SK-N-SH (cell line): Measurements from ENCODE around the gene ZNF837. TPM values are rescaled to one million over a fixed set of nuclear protein-coding genes. Genes with fewer than 3 reads are reported as not detected.

Source experiments
- CTCF ChIA-PET: fragments of 300-600, 350-600 bp; formaldehyde crosslinking; extraction: SDS; loops from one replicate; lab custom pipeline; 2021; lab: Yijun Ruan, JAX
- POLR2A ChIA-PET: fragments of 350-600 bp; sonication (Branson Sonifier 250); formaldehyde crosslinking; extraction: SDS; loops from one replicate; lab custom pipeline; 2020; ENCODE audit warnings: antibody characterized with exemption, inconsistent platforms; lab: Yijun Ruan, JAX
- DNase-seq: peaks from one replicate; pipeline ENCODE4 v3.0.0; 2012
- H2AFZ ChIP-seq: fragments of 200-600 bp; sonication (generic); 2 replicates; pipeline ENCODE4 v1.8.1; 2016; ENCODE audit warnings: antibody characterized with exemption, mild to moderate bottlenecking, low read depth
- H3F3A ChIP-seq: fragments of 200-600 bp; sonication (generic); replicated peaks from 2 replicates; pipeline ENCODE3; 2016; ENCODE audit warnings: antibody characterized with exemption, mild to moderate bottlenecking; ENCODE audit not compliant: insufficient read depth
- H3K27ac ChIP-seq, 2 experiments: fragments of 200-500 bp in 1 of 2; fragments of 200-600 bp in 1 of 2; sonication (Bioruptor generic) in 1 of 2; sonication (generic), shearing (Covaris generic) in 1 of 2; 2 replicates each; pipeline versions ENCODE4 v1.5.1 to v1.6.1; 2014 to 2016; ENCODE audit warnings: low read depth in 2 of 2, inconsistent platforms in 1 of 2, low read length in 1 of 2, mild to moderate bottlenecking in 1 of 2, mixed read lengths in 1 of 2
- H3K27me3 ChIP-seq: fragments of 200-600 bp; sonication (generic), shearing (Covaris generic); 2 replicates; pipeline ENCODE4 v1.6.1; 2016; ENCODE audit warnings: mixed run types; ENCODE audit not compliant: insufficient read depth
- H3K36me3 ChIP-seq, 2 experiments: fragments of 200-500 bp in 1 of 2; fragments of 200-600 bp in 1 of 2; sonication (Bioruptor generic) in 1 of 2; sonication (generic) in 1 of 2; replicated peaks in 1 of 2; 2 replicates each; pipeline versions ENCODE3 to v1.5.1; 2014 to 2016; ENCODE audit warnings: low read length in 1 of 2, mild to moderate bottlenecking in 1 of 2; ENCODE audit not compliant: insufficient read depth in 2 of 2, control insufficient read depth in 1 of 2
- H3K4me1 ChIP-seq, 2 experiments: fragments of 200-500 bp in 1 of 2; fragments of 200-600 bp in 1 of 2; sonication (Bioruptor generic) in 1 of 2; sonication (generic), shearing (Covaris generic) in 1 of 2; 2 replicates each; pipeline versions ENCODE4 v1.5.1 to v1.6.1; 2014 to 2016; ENCODE audit warnings: low read depth in 1 of 2, low read length in 1 of 2, mixed run types in 1 of 2; ENCODE audit not compliant: insufficient read depth in 2 of 2, control insufficient read depth in 1 of 2
- H3K4me2 ChIP-seq: fragments of 200-600 bp; sonication (generic), shearing (Covaris generic); 2 replicates; pipeline ENCODE4 v1.6.1; 2017; ENCODE audit warnings: mixed run types
- H3K4me3 ChIP-seq, 2 experiments: fragments of 200-500 bp in 1 of 2; fragments of 200-600 bp in 1 of 2; sonication (Bioruptor generic) in 1 of 2; sonication (generic), shearing (Covaris generic) in 1 of 2; 2 replicates each; pipeline versions ENCODE4 v1.5.1 to v1.8.1; 2014 to 2016; ENCODE audit warnings: low read depth in 2 of 2, inconsistent platforms in 1 of 2, low read length in 1 of 2, mild to moderate bottlenecking in 1 of 2, mixed read lengths in 1 of 2, moderate library complexity in 1 of 2
- H3K79me2 ChIP-seq: fragments of 200-600 bp; sonication (generic); 2 replicates; pipeline ENCODE4 v1.8.1; 2017; ENCODE audit warnings: mild to moderate bottlenecking; ENCODE audit not compliant: insufficient read depth
- H3K9ac ChIP-seq: fragments of 200-600 bp; sonication (generic); 2 replicates; pipeline ENCODE4 v1.6.1; 2017; ENCODE audit warnings: mixed run types
- H3K9me2 ChIP-seq: fragments of 200-600 bp; sonication (generic); 2 replicates; pipeline ENCODE4 v1.6.1; 2017; ENCODE audit warnings: mixed run types
- H3K9me3 ChIP-seq: fragments of 200-600 bp; sonication (generic); 2 replicates; pipeline ENCODE4 v1.6.1; 2017; ENCODE audit warnings: mixed run types, mild to moderate bottlenecking, moderate library complexity
- H4K20me1 ChIP-seq: fragments of 200-600 bp; sonication (generic); 2 replicates; pipeline ENCODE4 v1.6.1; 2017; ENCODE audit warnings: mild to moderate bottlenecking, mixed run types; ENCODE audit not compliant: insufficient read depth
- CHD2 ChIP-seq: fragments of 150-350 bp; IDR thresholded peaks from 2 replicates; pipeline ENCODE4 v1.6.1; 2018; ENCODE audit warnings: low read length; ENCODE audit not compliant: partially characterized antibody
- EP300 ChIP-seq, 2 experiments: IDR thresholded peaks; 2 replicates each; pipeline versions ENCODE4 v1.4.0 to v1.6.1; 2012; ENCODE audit warnings: borderline replicate concordance in 1 of 2, low read depth in 1 of 2, low read length in 1 of 2
- FOXJ3 ChIP-seq: sonication (generic); formaldehyde crosslinking; IDR thresholded peaks from 2 replicates; pipeline ENCODE4 v1.5.1; 2020; ENCODE audit warnings: mild to moderate bottlenecking, missing genetic modification reagents
- NRF1 ChIP-seq: IDR thresholded peaks from 2 replicates; pipeline ENCODE4 v1.6.1; 2012; ENCODE audit warnings: low read depth, mild to moderate bottlenecking, low read length
- RCOR1 ChIP-seq: fragments of 150-350 bp; IDR thresholded peaks from 2 replicates; pipeline ENCODE4 v1.6.1; 2017; ENCODE audit warnings: antibody characterized with exemption, low read length
- TAF1 ChIP-seq: IDR thresholded peaks from 2 replicates; pipeline ENCODE4 v1.6.1; 2012; ENCODE audit warnings: low read depth, mild to moderate bottlenecking, low read length, moderate library complexity, borderline replicate concordance
- TEAD4 ChIP-seq: IDR thresholded peaks from 2 replicates; pipeline ENCODE4 v1.4.0; 2012; ENCODE audit warnings: mild to moderate bottlenecking, borderline replicate concordance; ENCODE audit not compliant: insufficient read depth
- USF2 ChIP-seq: fragments of 150-350 bp; IDR thresholded peaks from 2 replicates; pipeline ENCODE4 v1.6.1; 2017; ENCODE audit warnings: antibody characterized with exemption, low read length, low read depth, borderline replicate concordance
- YY1 ChIP-seq: IDR thresholded peaks from 2 replicates; pipeline ENCODE4 v1.4.0; 2012; ENCODE audit warnings: low read depth, mild to moderate bottlenecking
- WGBS: methylation state at CpG from one replicate; pipeline ENCODE4 v1.1.6; 2017; ENCODE audit warnings: low lambda C conversion rate; 5-methylcytosine and 5-hydroxymethylcytosine counted together
- polyA plus RNA-seq, 3 experiments: library from polyadenylated mRNA; depleted of rRNA; stranded (reverse); fragments of >200 nt; gene quantifications; 2 replicates each; pipeline ENCODE4 v1.2.3, GENCODE V29; 2012
- TF ChIP-seq, protein P1 (sequence below): fragments of 150-350 bp; IDR thresholded peaks from 2 replicates; pipeline ENCODE4 v1.6.1; 2016; ENCODE audit warnings: mild to moderate bottlenecking, low read depth, low read length
- TF ChIP-seq, protein P2 (sequence below): IDR thresholded peaks from 2 replicates; pipeline ENCODE4 v1.6.1; 2012; ENCODE audit warnings: mild to moderate bottlenecking, low read depth, low read length, moderate library complexity

The ZNF837 gene
- polyA plus RNA-seq, 1 of the 3 experiments (the other 2 are of a cell fraction): 1.6 TPM

DNA sequence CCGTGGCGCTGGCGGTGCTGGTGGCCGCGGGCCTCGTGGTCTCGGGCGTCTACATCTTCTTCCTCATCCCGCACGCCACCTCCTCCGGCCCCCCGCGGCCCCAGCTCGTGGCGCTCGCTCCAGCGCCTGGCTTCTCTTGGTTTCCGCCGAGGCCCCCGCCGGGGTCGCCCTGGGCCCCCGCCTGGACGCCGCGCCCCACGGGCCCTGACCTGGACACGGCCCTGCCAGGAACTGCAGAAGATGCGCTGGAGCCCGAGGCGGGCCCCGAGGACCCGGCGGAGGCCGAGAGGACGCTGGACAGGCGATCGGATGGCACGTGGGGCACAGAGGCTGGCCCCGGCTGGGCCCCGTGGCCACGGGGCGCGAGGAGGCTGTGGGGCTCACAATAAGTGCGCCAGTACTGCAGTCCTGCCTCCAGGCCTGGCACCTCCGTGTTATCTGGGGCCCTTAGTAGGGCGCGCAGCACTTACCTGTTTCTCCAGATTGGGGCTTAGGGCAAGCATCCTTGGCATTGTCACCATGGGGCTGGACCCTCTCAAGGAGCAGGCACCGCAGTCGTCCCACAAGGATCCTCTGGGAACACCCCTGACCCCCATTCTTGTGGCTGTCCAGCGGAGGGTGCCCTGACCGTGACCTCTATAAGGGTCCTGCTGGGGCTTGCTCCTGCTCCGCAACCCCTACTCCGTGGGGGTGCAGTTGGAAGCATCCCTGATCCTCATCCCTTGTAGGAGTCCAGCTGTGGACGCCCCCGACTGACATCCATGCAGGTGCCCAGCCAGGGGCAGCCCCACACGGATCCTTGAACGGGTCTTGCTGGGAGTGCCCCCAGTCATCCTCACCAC is 16.1 kb upstream of the ZNF837 start:
- CTCF ChIA-PET: no interaction called here
- Histone ChIP-seq H3K4me3 (no peak overlapping the region), H3K9me2 (no peaks in the 10 kb centered on the region), H3K79me2 (peaks cover 19% of the 10 kb centered on the region), H3K27me3 (no peaks in the 10 kb centered on the region), H4K20me1 (peaks cover 10% of the 10 kb centered on the region), H3F3A (peaks cover 40% of the 10 kb centered on the region), H3K9me3 (no peaks in the 10 kb centered on the region), H2AFZ (no peak overlapping the region), H3K4me1 (peaks cover 6 to 16% of the 10 kb centered on the region in 2 experiments; a peak in 2 of 4 replicates), H3K4me2 (no peak overlapping the region), H3K9ac (no peak overlapping the region), H3K36me3 (peaks cover 21 to 30% of the 10 kb centered on the region in 2 experiments), H3K27ac (no peak overlapping the region; a peak in 1 of 4 replicates)
- WGBS: 96% methylated on average over 42 of the region's 58 CpGs
- no peak for DNase-seq
- POLR2A ChIA-PET: no interaction called here
- TF ChIP-seq FOXJ3 (no peak), RCOR1 (no peak), YY1 (no peak), TEAD4 (no peak), NRF1 (no peak), TAF1 (no peak), EP300 (IDR thresholded peaks at IDR 0.05; ENCODE audit: borderline replicate concordance in 1 of 2, low read depth in 1 of 2, low read length in 1 of 2) (no peak), USF2 (no peak), CHD2 (no peak)
- TF ChIP-seq, protein P1, sequence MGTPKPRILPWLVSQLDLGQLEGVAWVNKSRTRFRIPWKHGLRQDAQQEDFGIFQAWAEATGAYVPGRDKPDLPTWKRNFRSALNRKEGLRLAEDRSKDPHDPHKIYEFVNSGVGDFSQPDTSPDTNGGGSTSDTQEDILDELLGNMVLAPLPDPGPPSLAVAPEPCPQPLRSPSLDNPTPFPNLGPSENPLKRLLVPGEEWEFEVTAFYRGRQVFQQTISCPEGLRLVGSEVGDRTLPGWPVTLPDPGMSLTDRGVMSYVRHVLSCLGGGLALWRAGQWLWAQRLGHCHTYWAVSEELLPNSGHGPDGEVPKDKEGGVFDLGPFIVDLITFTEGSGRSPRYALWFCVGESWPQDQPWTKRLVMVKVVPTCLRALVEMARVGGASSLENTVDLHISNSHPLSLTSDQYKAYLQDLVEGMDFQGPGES: no peak
- TF ChIP-seq, protein P2, sequence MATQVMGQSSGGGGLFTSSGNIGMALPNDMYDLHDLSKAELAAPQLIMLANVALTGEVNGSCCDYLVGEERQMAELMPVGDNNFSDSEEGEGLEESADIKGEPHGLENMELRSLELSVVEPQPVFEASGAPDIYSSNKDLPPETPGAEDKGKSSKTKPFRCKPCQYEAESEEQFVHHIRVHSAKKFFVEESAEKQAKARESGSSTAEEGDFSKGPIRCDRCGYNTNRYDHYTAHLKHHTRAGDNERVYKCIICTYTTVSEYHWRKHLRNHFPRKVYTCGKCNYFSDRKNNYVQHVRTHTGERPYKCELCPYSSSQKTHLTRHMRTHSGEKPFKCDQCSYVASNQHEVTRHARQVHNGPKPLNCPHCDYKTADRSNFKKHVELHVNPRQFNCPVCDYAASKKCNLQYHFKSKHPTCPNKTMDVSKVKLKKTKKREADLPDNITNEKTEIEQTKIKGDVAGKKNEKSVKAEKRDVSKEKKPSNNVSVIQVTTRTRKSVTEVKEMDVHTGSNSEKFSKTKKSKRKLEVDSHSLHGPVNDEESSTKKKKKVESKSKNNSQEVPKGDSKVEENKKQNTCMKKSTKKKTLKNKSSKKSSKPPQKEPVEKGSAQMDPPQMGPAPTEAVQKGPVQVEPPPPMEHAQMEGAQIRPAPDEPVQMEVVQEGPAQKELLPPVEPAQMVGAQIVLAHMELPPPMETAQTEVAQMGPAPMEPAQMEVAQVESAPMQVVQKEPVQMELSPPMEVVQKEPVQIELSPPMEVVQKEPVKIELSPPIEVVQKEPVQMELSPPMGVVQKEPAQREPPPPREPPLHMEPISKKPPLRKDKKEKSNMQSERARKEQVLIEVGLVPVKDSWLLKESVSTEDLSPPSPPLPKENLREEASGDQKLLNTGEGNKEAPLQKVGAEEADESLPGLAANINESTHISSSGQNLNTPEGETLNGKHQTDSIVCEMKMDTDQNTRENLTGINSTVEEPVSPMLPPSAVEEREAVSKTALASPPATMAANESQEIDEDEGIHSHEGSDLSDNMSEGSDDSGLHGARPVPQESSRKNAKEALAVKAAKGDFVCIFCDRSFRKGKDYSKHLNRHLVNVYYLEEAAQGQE: no peak
